Measurements from ENCODE around the gene DMRTB1. TPM values are rescaled to one million over a fixed set of nuclear protein-coding genes. Genes with fewer than 3 reads are reported as not detected.

Gene DMRTB1
- polyA plus RNA-seq, 3 donors: not detected

DNA sequence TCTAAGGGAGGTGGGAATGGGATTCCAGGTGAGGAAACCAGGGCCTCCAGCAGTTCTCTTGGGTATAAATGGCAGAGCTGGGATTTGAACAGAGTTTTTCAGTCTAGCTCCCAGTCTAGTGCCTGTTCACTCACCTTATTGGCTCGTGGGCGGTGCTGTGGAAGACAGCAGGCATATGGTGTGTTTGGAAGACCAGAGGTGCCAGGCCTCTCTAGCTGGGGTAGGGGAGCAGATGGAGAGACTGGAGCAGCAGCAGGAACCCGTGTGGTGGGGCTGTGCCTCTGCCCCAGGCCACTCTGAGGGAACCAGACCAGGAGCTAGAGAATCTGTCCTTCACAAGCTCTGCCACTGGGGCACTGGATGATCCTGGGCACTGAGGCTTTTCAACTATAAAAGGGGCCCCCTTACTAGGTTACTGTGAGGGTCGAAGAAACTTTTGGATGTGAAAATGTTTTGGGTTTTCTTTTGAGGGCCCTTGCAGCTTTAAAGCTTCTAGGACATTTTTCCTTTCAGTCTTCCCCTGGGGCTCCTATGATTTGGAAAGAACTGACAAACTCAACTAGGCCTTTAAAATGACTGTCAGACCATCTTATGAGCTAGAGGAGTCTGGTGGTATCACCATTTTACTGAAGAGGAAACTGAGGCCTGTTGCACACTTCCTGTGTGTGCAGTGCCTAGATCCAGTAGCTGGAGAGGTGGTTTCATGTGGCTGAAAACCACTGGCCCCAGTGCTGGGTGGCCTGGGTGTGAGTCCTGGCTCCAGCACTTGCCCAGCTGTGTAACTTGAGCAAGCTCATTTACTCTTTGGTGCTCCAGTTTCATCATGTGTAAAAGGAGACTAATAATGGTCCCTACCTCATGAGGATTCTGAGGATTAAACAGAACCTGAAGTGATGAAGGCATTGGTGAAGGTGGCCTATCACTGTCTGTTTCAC lies 6.1 kb downstream of the DMRTB1 start:
- Histone ChIP-seq H3K4me1 (ENCODE audit: control insufficient read depth in 1 of 2, insufficient read depth in 2 of 2, low read length in 2 of 2) (no peaks in the 10 kb centered on the region), H3K4me2 (replicated peaks; ENCODE audit: extremely low read depth, low read length, poor library complexity, severe bottlenecking) (no peak overlapping the region), H4K20me1 (ENCODE audit: insufficient read depth, low read length) (no peaks in the 10 kb centered on the region), H3K9me3 (replicated peaks in 1 of 2; ENCODE audit: control insufficient read depth in 1 of 2, insufficient read depth in 1 of 2, low read length in 2 of 2) (no peaks in the 10 kb centered on the region), H3K4me3 (replicated peaks in 1 of 3; ENCODE audit: low read depth in 2 of 3, low read length in 3 of 3) (no peak overlapping the region), H3K36me3 (replicated peaks in 1 of 2; ENCODE audit: control insufficient read depth in 1 of 2, insufficient read depth in 2 of 2, low read length in 2 of 2) (no peaks in the 10 kb centered on the region), H3K27me3 (ENCODE audit: control insufficient read depth in 2 of 2, insufficient read depth in 2 of 2, low read length in 2 of 2) (no peaks in the 10 kb centered on the region), H3K79me2 (ENCODE audit: insufficient read depth, low read length) (no peaks in the 10 kb centered on the region), H3K27ac (ENCODE audit: low read depth in 1 of 2, low read length in 2 of 2) (no peak overlapping the region), H3K9ac (ENCODE audit: insufficient read depth, low read length, poor library complexity, severe bottlenecking) (no peak overlapping the region), H2AFZ (ENCODE audit: insufficient read depth, low read depth, low read length, poor library complexity, severe bottlenecking) (no peak overlapping the region)
- H3K36me3 Mint-ChIP-seq: no peaks in the 10 kb centered on the region
- DNase-seq: no peak
- no peaks in the 10 kb centered on the region for H3K9me3 Mint-ChIP-seq
- TF ChIP-seq CTCF (IDR thresholded peaks at IDR 0.05): no peak
- 86% methylated on average over 2 of the region's 4 CpGs for WGBS (ENCODE audit: insufficient coverage)
- peaks cover 0 to 2% (median 1%) of the 10 kb centered on the region in 3 donors for H3K27me3 Mint-ChIP-seq (ENCODE audit: low read depth in 3 of 3)
- peak overlapping the region in 1 of 7 donors; percentile 25 for H3K27ac Mint-ChIP-seq
- peaks cover 4% of the 10 kb centered on the region for H3K4me1 Mint-ChIP-seq
- H3K4me3 Mint-ChIP-seq: no peak overlapping the region
- intact Hi-C loops (cut with micrococcal nuclease): no loop called here

DNA sequence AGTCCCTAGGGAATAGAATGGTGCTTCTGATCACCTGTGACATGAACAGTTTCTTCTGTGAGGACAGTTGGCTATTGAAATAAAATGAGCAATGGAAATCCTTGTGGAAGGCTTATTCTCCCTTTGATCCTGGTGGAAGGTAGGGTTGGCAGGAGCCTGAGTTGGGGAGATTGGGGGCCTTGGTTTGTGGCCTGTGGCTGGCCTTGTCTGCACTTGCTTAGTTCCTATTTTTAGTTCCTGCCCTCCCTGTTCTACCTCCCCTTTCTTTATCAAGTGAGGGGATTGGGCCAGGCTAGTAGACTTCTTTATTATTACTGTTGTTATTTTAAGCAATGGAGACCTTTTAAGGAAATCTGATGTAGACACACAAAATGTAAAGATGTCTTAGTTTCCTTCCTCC lies 8.2 kb downstream of the DMRTB1 start:
- H3K4me2 ChIP-seq (replicated peaks; ENCODE audit: extremely low read depth, low read length, poor library complexity, severe bottlenecking): no peak overlapping the region
- H3K79me2 ChIP-seq (ENCODE audit: insufficient read depth, low read length): no peaks in the 10 kb centered on the region
- H4K20me1 ChIP-seq (ENCODE audit: insufficient read depth, low read length): no peaks in the 10 kb centered on the region
- H3K36me3 ChIP-seq (replicated peaks in 1 of 2; ENCODE audit: control insufficient read depth in 1 of 2, insufficient read depth in 2 of 2, low read length in 2 of 2): no peaks in the 10 kb centered on the region
- intact Hi-C loops (cut with micrococcal nuclease): no loop called here
- no peak overlapping the region for H3K4me3 ChIP-seq (replicated peaks in 1 of 3; ENCODE audit: low read depth in 2 of 3, low read length in 3 of 3)
- H2AFZ ChIP-seq (ENCODE audit: insufficient read depth, low read depth, low read length, poor library complexity, severe bottlenecking): no peak overlapping the region
- H3K9me3 ChIP-seq (replicated peaks in 1 of 2; ENCODE audit: control insufficient read depth in 1 of 2, insufficient read depth in 1 of 2, low read length in 2 of 2): no peaks in the 10 kb centered on the region
- H3K27me3 ChIP-seq (ENCODE audit: control insufficient read depth in 2 of 2, insufficient read depth in 2 of 2, low read length in 2 of 2): no peaks in the 10 kb centered on the region
- Mint-ChIP-seq H3K4me1 (peaks cover 4% of the 10 kb centered on the region), H3K27me3 (ENCODE audit: low read depth in 3 of 3) (peaks cover 0 to 2% (median 1%) of the 10 kb centered on the region in 3 donors), H3K36me3 (no peaks in the 10 kb centered on the region), H3K9me3 (peaks cover 0 to 1% (median 0%) of the 10 kb centered on the region in 7 donors), H3K4me3 (no peak overlapping the region), H3K27ac (no peak overlapping the region)
- DNase-seq: no peak
- H3K27ac ChIP-seq (ENCODE audit: low read depth in 1 of 2, low read length in 2 of 2): no peak overlapping the region
- no peak overlapping the region for H3K9ac ChIP-seq (ENCODE audit: insufficient read depth, low read length, poor library complexity, severe bottlenecking)
- TF ChIP-seq CTCF (IDR thresholded peaks at IDR 0.05): no peak
- H3K4me1 ChIP-seq (ENCODE audit: control insufficient read depth in 1 of 2, insufficient read depth in 2 of 2, low read length in 2 of 2): no peaks in the 10 kb centered on the region
